Measurements from ENCODE around the gene FMN2. TPM values are rescaled to one million over a fixed set of nuclear protein-coding genes. Genes with fewer than 3 reads are reported as not detected.

FMN2 gene
- total RNA-seq, 1 donor from 2014 or later: 150 TPM

- DNase-seq: no peak
- H3K27ac Mint-ChIP-seq (ENCODE audit: unreplicated experiment): peak overlapping the region; percentile 71
- TF ChIP-seq CTCF (IDR thresholded peaks at IDR 0.05; ENCODE audit: partially characterized antibody, unreplicated experiment): no peak
- H3K4me3 Mint-ChIP-seq (ENCODE audit: unreplicated experiment): no peak overlapping the region
- peaks cover 6% of the 10 kb centered on the region for H3K9me3 Mint-ChIP-seq (ENCODE audit: unreplicated experiment)
- peaks cover 4% of the 10 kb centered on the region for H3K27me3 Mint-ChIP-seq (ENCODE audit: unreplicated experiment)
- peaks cover 14% of the 10 kb centered on the region for H3K36me3 Mint-ChIP-seq (ENCODE audit: unreplicated experiment)
- peaks cover 16% of the 10 kb centered on the region for H3K4me1 Mint-ChIP-seq (ENCODE audit: low read depth, unreplicated experiment)
These were observed 47.8 kb downstream of the FMN2 start for GRCh38 chr1:240139511-240139910.

DNA sequence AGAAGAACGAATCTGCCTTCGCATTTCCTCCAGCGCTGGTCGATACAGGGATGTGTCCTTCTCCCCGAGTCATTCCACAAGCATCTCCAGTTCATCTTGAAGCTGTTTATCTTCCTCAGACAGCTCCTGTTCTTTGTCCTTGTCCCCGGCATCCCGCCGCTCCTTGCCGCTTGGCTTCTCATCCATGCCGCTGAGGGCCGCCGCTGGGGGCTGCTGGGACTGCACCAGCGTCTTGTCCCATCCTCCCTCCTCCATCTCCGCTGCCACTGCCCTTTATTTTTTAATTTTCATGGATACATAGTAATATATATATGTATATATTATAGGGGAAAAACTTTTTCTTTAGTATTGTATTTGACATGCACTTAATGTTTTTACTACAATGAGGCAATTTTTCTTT is 53.4 kb downstream of the FMN2 start:
- no peaks in the 10 kb centered on the region for H3K9me3 Mint-ChIP-seq (ENCODE audit: unreplicated experiment)
- no peak overlapping the region for H3K4me3 Mint-ChIP-seq (ENCODE audit: unreplicated experiment)
- peak overlapping the region; percentile 33 for H3K27ac Mint-ChIP-seq (ENCODE audit: unreplicated experiment)
- peaks cover 3% of the 10 kb centered on the region for H3K27me3 Mint-ChIP-seq (ENCODE audit: unreplicated experiment)
- peaks cover 22% of the 10 kb centered on the region for H3K4me1 Mint-ChIP-seq (ENCODE audit: low read depth, unreplicated experiment)
- peaks cover 10% of the 10 kb centered on the region for H3K36me3 Mint-ChIP-seq (ENCODE audit: unreplicated experiment)
- DNase-seq: no peak
- no peak for TF ChIP-seq CTCF (IDR thresholded peaks at IDR 0.05; ENCODE audit: partially characterized antibody, unreplicated experiment)

GRCh38 chr1:240148333-240148732 is 56.6 kb downstream of the FMN2 start:
- H3K27ac Mint-ChIP-seq (ENCODE audit: unreplicated experiment): peak overlapping the region; percentile 17
- H3K27me3 Mint-ChIP-seq (ENCODE audit: unreplicated experiment): peaks cover 3% of the 10 kb centered on the region
- DNase-seq: no peak
- H3K36me3 Mint-ChIP-seq (ENCODE audit: unreplicated experiment): peaks cover 9% of the 10 kb centered on the region
- peaks cover 5% of the 10 kb centered on the region for H3K9me3 Mint-ChIP-seq (ENCODE audit: unreplicated experiment)
- peak overlapping the region; percentile 66 for H3K4me3 Mint-ChIP-seq (ENCODE audit: unreplicated experiment)
- peaks cover 30% of the 10 kb centered on the region for H3K4me1 Mint-ChIP-seq (ENCODE audit: low read depth, unreplicated experiment)
- TF ChIP-seq CTCF (IDR thresholded peaks at IDR 0.05; ENCODE audit: partially characterized antibody, unreplicated experiment): no peak

GRCh38 chr1:240149484-240150094 is 57.9 kb downstream of the FMN2 start:
- Mint-ChIP-seq H3K36me3 (ENCODE audit: unreplicated experiment) (no peaks in the 10 kb centered on the region), H3K9me3 (ENCODE audit: unreplicated experiment) (peaks cover 5% of the 10 kb centered on the region), H3K27ac (ENCODE audit: unreplicated experiment) (no peak overlapping the region), H3K4me1 (ENCODE audit: low read depth, unreplicated experiment) (peaks cover 28% of the 10 kb centered on the region), H3K27me3 (ENCODE audit: unreplicated experiment) (peaks cover 3% of the 10 kb centered on the region), H3K4me3 (ENCODE audit: unreplicated experiment) (no peak overlapping the region)
- DNase-seq: no peak
- TF ChIP-seq CTCF (IDR thresholded peaks at IDR 0.05; ENCODE audit: partially characterized antibody, unreplicated experiment): peak; percentile 93

DNA sequence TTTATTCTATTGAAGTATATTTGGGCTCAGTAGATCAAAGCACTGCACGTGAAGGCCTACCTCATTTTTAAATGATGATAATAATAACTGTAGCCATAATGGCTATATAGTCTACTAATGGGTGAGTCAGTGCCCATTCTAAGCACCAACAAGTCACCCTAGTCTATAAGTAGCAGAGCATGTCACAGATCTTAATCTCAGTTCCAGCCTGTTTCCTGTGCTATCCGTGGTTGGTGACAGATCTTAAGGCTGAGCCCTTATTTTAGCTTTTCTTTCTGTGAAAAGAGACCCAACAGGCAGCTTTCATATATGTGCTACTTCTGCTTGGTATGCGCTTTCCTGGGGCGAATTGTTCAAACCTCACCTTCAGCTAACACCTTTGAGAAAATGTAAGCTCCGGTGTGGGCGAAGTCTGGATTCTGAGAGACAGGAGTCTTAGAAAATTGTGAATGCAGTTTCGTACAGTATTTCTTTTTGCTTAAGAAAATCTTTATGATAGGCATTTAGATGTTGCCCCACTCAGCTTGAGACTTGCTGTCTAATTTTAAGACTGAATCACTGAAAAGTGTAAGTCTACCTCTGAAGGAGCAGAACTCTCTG is 59.6 kb downstream of the FMN2 start:
- DNase-seq: no peak
- H3K4me1 Mint-ChIP-seq (ENCODE audit: low read depth, unreplicated experiment): peaks cover 28% of the 10 kb centered on the region
- no peak for TF ChIP-seq CTCF (IDR thresholded peaks at IDR 0.05; ENCODE audit: partially characterized antibody, unreplicated experiment)
- no peaks in the 10 kb centered on the region for H3K36me3 Mint-ChIP-seq (ENCODE audit: unreplicated experiment)
- H3K4me3 Mint-ChIP-seq (ENCODE audit: unreplicated experiment): no peak overlapping the region
- no peaks in the 10 kb centered on the region for H3K27me3 Mint-ChIP-seq (ENCODE audit: unreplicated experiment)
- H3K27ac Mint-ChIP-seq (ENCODE audit: unreplicated experiment): no peak overlapping the region
- H3K9me3 Mint-ChIP-seq (ENCODE audit: unreplicated experiment): peaks cover 5% of the 10 kb centered on the region
